SK-N-SH (cell line): ENCODE data around the gene TRIM38.

ENCODE experiments used
- JUND ChIP-seq: IDR thresholded peaks from 2 replicates; pipeline ENCODE4 v1.4.0; 2012
- TF ChIP-seq, protein P1 (sequence below): fragments of 200-600 bp; sonication (generic); IDR thresholded peaks from 2 replicates; pipeline ENCODE4 v1.6.1; 2017; ENCODE audit warnings: antibody characterized with exemption, mild to moderate bottlenecking, moderate library complexity

DNA sequence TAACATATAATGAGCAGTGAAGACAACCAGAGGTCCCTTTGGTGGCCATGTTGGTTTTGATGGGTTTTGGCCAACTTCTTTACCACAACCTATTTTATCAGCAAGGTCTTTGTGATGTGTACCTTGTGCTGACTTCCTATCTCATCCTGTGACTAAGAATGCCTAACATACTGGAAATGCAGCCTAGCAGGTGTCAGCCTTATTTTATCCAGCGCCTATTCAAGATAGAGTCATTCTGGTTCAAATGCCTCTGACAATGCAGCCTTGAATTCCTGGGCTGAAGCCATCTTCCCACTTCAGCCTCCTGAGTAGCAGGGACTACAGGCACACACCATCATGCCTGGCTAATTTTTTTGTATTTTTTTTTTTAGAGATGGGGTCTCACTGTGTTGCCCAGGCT is 7.8 kb upstream of the TRIM38 start:
- TF ChIP-seq JUND: no peak
- TF ChIP-seq, protein P1, sequence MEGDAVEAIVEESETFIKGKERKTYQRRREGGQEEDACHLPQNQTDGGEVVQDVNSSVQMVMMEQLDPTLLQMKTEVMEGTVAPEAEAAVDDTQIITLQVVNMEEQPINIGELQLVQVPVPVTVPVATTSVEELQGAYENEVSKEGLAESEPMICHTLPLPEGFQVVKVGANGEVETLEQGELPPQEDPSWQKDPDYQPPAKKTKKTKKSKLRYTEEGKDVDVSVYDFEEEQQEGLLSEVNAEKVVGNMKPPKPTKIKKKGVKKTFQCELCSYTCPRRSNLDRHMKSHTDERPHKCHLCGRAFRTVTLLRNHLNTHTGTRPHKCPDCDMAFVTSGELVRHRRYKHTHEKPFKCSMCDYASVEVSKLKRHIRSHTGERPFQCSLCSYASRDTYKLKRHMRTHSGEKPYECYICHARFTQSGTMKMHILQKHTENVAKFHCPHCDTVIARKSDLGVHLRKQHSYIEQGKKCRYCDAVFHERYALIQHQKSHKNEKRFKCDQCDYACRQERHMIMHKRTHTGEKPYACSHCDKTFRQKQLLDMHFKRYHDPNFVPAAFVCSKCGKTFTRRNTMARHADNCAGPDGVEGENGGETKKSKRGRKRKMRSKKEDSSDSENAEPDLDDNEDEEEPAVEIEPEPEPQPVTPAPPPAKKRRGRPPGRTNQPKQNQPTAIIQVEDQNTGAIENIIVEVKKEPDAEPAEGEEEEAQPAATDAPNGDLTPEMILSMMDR: no peak
